K562 (cell line): Measurements from ENCODE around the gene ALG6. TPM values are rescaled to one million over a fixed set of nuclear protein-coding genes. Genes with fewer than 3 reads are reported as not detected.

Experiments
- ATAC-seq: fragments of 200-7000 bp; cut with Tn5 transposase; 3 replicates; pipeline ENCODE4 v1.9.1; 2020; ENCODE audit warnings: moderate library complexity
- BruUV-seq: library from RNA; stranded (reverse); fragments of 400-500 nt; replicated peaks from 2 replicates; lab custom pipeline; 2021; lab: Mats Ljungman, UMichigan
- CTCF ChIA-PET: fragments of 300-600 bp; formaldehyde crosslinking; extraction: SDS; loops from one replicate; lab custom pipeline; 2021; ENCODE audit warnings: low intra/inter-chr PET ratio; lab: Yijun Ruan, JAX
- POLR2A ChIA-PET: fragments of 300-600, 350-650 bp; sonication (Branson Sonifier 250); formaldehyde crosslinking; extraction: SDS; loops from one replicate; lab custom pipeline; 2021; ENCODE audit warnings: antibody characterized with exemption, inconsistent platforms; lab: Yijun Ruan, JAX
- DNase-seq, 4 experiments: peaks; one replicate each; pipeline versions ENCODE4 v3.0.0 to v3.0.0-alpha.2; 2011 to 2018; ENCODE audit warnings: low spot score in 3 of 4, mixed read lengths in 3 of 4; ENCODE audit errors: extremely low read depth in 1 of 4
- FAIRE-seq: peaks from 2 replicates; lab custom pipeline; 2011; peaks lifted over from hg19 to GRCh38; lab: Jason Lieb, UNC
- H2AFZ ChIP-seq: 2 replicates; pipeline ENCODE4 v1.6.0; 2011; ENCODE audit warnings: low read depth, low read length, control low read depth, inconsistent platforms
- H3K27ac ChIP-seq: fragments of 200-600 bp; 3 replicates; pipeline ENCODE4 v1.8.0; 2011; ENCODE audit warnings: low read depth, mild to moderate bottlenecking, control low read depth, inconsistent platforms, low read length, moderate library complexity, mixed read lengths; ENCODE audit errors: extremely low read depth
- H3K27me3 ChIP-seq, 2 experiments: fragments of 300-600 bp in 1 of 2; 2 replicates in 1 of 2; 3 replicates in 1 of 2; pipeline versions ENCODE4 v1.6.0 to v1.8.0; 2011; ENCODE audit warnings: inconsistent platforms in 2 of 2, low read length in 2 of 2, mild to moderate bottlenecking in 1 of 2, mixed read lengths in 1 of 2, moderate library complexity in 1 of 2; ENCODE audit not compliant: control insufficient read depth in 2 of 2, insufficient read depth in 2 of 2
- H3K36me3 ChIP-seq: fragments of 300-600 bp; 3 replicates; pipeline ENCODE4 v1.8.0; 2011; ENCODE audit warnings: mild to moderate bottlenecking, low read length, inconsistent platforms; ENCODE audit not compliant: control insufficient read depth, insufficient read depth
- H3K4me1 ChIP-seq, 2 experiments: fragments of 200-600 bp in 1 of 2; replicated peaks in 1 of 2; 2 replicates in 1 of 2; 3 replicates in 1 of 2; pipeline versions ENCODE4 v1.5.1 to v1.8.0; 2011; ENCODE audit warnings: inconsistent platforms in 2 of 2, low read length in 2 of 2, mild to moderate bottlenecking in 1 of 2, mixed read lengths in 1 of 2, moderate library complexity in 1 of 2; ENCODE audit not compliant: control insufficient read depth in 2 of 2, insufficient read depth in 2 of 2
- H3K4me2 ChIP-seq: 2 replicates; pipeline ENCODE4 v1.6.1; 2011; ENCODE audit warnings: low read length, control low read depth, inconsistent platforms, mixed read lengths; ENCODE audit not compliant: insufficient read depth
- H3K4me3 ChIP-seq: fragments of 200-600 bp; sonication (generic), shearing (Covaris generic); 2 replicates; pipeline ENCODE4 v1.5.1; 2016; ENCODE audit warnings: control low read depth, inconsistent platforms
- H3K79me2 ChIP-seq: fragments of 200-600 bp; 3 replicates; pipeline ENCODE4 v1.8.0; 2011; ENCODE audit warnings: low read length, inconsistent platforms; ENCODE audit not compliant: control insufficient read depth, insufficient read depth
- H3K9ac ChIP-seq, 2 experiments: 2 replicates each; pipeline versions ENCODE4 v1.6.0 to v1.6.1; 2011; ENCODE audit warnings: low read depth in 2 of 2, low read length in 2 of 2, control low read depth in 1 of 2, inconsistent platforms in 1 of 2, mild to moderate bottlenecking in 1 of 2, mixed read lengths in 1 of 2; ENCODE audit not compliant: insufficient read depth in 1 of 2
- H3K9me1 ChIP-seq: one replicate; pipeline ENCODE4 v1.6.0; 2011; ENCODE audit warnings: inconsistent platforms, mild to moderate bottlenecking, low read length, moderate library complexity; ENCODE audit not compliant: control insufficient read depth, insufficient read depth
- H3K9me3 ChIP-seq: replicated peaks from 2 replicates; pipeline ENCODE4 v1.5.1; 2011; ENCODE audit warnings: low read depth, low read length, inconsistent platforms; ENCODE audit not compliant: control insufficient read depth, insufficient read depth
- H4K20me1 ChIP-seq: replicated peaks from 2 replicates; pipeline ENCODE4 v1.6.1; 2011; ENCODE audit warnings: low read length, inconsistent platforms, mixed read lengths; ENCODE audit not compliant: control insufficient read depth, insufficient read depth
- ILF3 ChIP-seq: fragments of 450-650 bp; IDR thresholded peaks from 2 replicates; pipeline ENCODE4 v1.6.1; 2018; ENCODE audit warnings: antibody characterized with exemption, mild to moderate bottlenecking, moderate library complexity, borderline replicate concordance
- POLR3G ChIP-seq: IDR thresholded peaks from 2 replicates; pipeline ENCODE4 v1.6.1; 2011; ENCODE audit not compliant: insufficient read length, insufficient replicate concordance; ENCODE audit errors: extremely low read depth
- PTRF ChIP-seq: fragments of 450-650 bp; IDR thresholded peaks from 2 replicates; pipeline ENCODE4 v1.6.1; 2016; ENCODE audit warnings: mild to moderate bottlenecking, missing genetic modification characterization, missing compliant biosample characterization
- SMAD2 ChIP-seq: fragments of 150-350 bp; IDR thresholded peaks from 2 replicates; pipeline ENCODE4 v1.6.1; 2014; ENCODE audit warnings: low read depth, mild to moderate bottlenecking, low read length
- TCF7 ChIP-seq: sonication (generic); IDR thresholded peaks from 2 replicates; pipeline ENCODE4 v1.6.1; 2016; ENCODE audit warnings: antibody characterized with exemption, borderline replicate concordance
- ZC3H8 ChIP-seq: fragments of 450-650 bp; IDR thresholded peaks from 2 replicates; pipeline ENCODE4 v1.6.1; 2017
- WGBS: fragments of 100-300 bp; shearing (Covaris generic); methylation state at CpG from one replicate; pipeline ENCODE4 v1.1.6; 2016; ENCODE audit warnings: low coverage, mixed read lengths; ENCODE audit not compliant: insufficient coverage; ENCODE audit errors: missing lambda C conversion rate; 5-methylcytosine and 5-hydroxymethylcytosine counted together
- in situ Hi-C: fragments of 300-500 bp; cut with MboI; formaldehyde crosslinking; loops from 4 replicates; pipeline ENCODE4 v1.15.0; 2018; ENCODE audit warnings: inconsistent platforms, mixed read lengths
- intact Hi-C: fragments of 100-400 bp; cut with micrococcal nuclease; formaldehyde crosslinking; loops from 2 replicates; pipeline ENCODE4 v1.14.2; 2022
- polyA plus RNA-seq, 8 experiments: library from polyadenylated mRNA; depleted of rRNA in 4 of 8; stranded (reverse) in 5 of 8; unstranded in 3 of 8; fragments of >200 nt; fragmentation: Nextera tagmentation in 2 of 8; fragmentation: Illumina TruSeq in 1 of 8; extraction: Ambion mirVana in 2 of 8; extraction: Trizol in 1 of 8; gene quantifications; 2 replicates each; pipeline versions ENCODE4 v1.2.1 to v1.2.3, GENCODE V29; 2011 to 2014; ENCODE audit warnings: inconsistent platforms in 1 of 8, missing spikeins in 1 of 8
- total RNA-seq, 7 experiments: library from RNA; depleted of rRNA in 6 of 7; stranded (reverse); fragments of >200 nt in 6 of 7; fragmentation: Illumina TruSeq in 2 of 7; extraction: Trizol in 2 of 7; gene quantifications; 2 replicates each; pipeline versions ENCODE4 v1.2.1 to v1.2.3, GENCODE V29; 2011 to 2021; ENCODE audit warnings: low replicate concordance in 1 of 7
- TF ChIP-seq, protein P1 (sequence below): fragments of 200-600 bp; sonication (generic); IDR thresholded peaks from one replicate; pipeline ENCODE4 v1.6.1; 2012; ENCODE audit warnings: mild to moderate bottlenecking, low read depth, low read length, inconsistent platforms
- TF ChIP-seq, protein P2 (sequence below): fragments of 450-650 bp; formaldehyde crosslinking; IDR thresholded peaks from 2 replicates; pipeline ENCODE4 v1.4.0; 2020; ENCODE audit warnings: mild to moderate bottlenecking, moderate library complexity
- TF ChIP-seq, protein P3 (sequence below): fragments of 450-650 bp; IDR thresholded peaks from 2 replicates; pipeline ENCODE4 v1.6.1; 2018; ENCODE audit warnings: mild to moderate bottlenecking, low read depth; ENCODE audit not compliant: partially characterized antibody

The ALG6 gene
- total and polyA plus RNA-seq, 9 of the 15 experiments (the other 6 are each of a cell fraction or from before 2014, with no cell fraction given) = 14.6 to 35.7 (median 23.3) TPM

DNA sequence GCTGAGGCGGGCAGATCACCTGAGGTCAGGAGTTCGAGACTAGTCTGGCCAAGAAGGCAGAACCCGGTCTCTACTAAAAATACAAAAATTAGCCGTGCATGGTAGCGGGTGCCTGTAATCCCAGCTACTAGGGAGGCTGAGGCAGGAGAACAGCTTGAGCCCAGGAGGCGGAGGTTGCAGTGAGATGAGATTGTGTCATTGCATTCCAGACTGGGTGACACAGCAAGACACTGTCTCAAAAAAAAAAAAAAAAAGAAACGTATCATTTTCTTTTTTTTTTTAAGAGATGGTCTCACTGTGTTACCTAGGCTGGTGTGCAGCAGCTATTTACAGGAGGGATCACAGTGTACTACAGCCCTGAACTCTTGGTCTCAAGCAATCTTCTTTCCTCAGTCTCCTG lies 108.3 kb downstream of the ALG6 start:
- Histone ChIP-seq H3K9ac (no peak overlapping the region), H3K9me1 (no peaks in the 10 kb centered on the region), H3K4me1 (no peaks in the 10 kb centered on the region), H4K20me1 (no peaks in the 10 kb centered on the region), H3K27ac (no peak overlapping the region), H3K36me3 (peaks cover 23% of the 10 kb centered on the region; the same call in 1 of the 3 replicates), H2AFZ (no peak overlapping the region), H3K9me3 (no peaks in the 10 kb centered on the region), H3K27me3 (no peaks in the 10 kb centered on the region), H3K4me2 (no peak overlapping the region), H3K79me2 (no peaks in the 10 kb centered on the region), H3K4me3 (no peak overlapping the region)
- intact Hi-C loops = no loop called here
- CTCF ChIA-PET = no interaction called here
- FAIRE-seq = no peak
- 93% methylated on average over 6 of the region's 7 CpGs for WGBS
- no peak for ATAC-seq
- DNase-seq = no peak
- no TSS peak for BruUV-seq
- in situ Hi-C loops = no loop called here
- POLR2A ChIA-PET = no interaction called here
- TF ChIP-seq, protein P1, sequence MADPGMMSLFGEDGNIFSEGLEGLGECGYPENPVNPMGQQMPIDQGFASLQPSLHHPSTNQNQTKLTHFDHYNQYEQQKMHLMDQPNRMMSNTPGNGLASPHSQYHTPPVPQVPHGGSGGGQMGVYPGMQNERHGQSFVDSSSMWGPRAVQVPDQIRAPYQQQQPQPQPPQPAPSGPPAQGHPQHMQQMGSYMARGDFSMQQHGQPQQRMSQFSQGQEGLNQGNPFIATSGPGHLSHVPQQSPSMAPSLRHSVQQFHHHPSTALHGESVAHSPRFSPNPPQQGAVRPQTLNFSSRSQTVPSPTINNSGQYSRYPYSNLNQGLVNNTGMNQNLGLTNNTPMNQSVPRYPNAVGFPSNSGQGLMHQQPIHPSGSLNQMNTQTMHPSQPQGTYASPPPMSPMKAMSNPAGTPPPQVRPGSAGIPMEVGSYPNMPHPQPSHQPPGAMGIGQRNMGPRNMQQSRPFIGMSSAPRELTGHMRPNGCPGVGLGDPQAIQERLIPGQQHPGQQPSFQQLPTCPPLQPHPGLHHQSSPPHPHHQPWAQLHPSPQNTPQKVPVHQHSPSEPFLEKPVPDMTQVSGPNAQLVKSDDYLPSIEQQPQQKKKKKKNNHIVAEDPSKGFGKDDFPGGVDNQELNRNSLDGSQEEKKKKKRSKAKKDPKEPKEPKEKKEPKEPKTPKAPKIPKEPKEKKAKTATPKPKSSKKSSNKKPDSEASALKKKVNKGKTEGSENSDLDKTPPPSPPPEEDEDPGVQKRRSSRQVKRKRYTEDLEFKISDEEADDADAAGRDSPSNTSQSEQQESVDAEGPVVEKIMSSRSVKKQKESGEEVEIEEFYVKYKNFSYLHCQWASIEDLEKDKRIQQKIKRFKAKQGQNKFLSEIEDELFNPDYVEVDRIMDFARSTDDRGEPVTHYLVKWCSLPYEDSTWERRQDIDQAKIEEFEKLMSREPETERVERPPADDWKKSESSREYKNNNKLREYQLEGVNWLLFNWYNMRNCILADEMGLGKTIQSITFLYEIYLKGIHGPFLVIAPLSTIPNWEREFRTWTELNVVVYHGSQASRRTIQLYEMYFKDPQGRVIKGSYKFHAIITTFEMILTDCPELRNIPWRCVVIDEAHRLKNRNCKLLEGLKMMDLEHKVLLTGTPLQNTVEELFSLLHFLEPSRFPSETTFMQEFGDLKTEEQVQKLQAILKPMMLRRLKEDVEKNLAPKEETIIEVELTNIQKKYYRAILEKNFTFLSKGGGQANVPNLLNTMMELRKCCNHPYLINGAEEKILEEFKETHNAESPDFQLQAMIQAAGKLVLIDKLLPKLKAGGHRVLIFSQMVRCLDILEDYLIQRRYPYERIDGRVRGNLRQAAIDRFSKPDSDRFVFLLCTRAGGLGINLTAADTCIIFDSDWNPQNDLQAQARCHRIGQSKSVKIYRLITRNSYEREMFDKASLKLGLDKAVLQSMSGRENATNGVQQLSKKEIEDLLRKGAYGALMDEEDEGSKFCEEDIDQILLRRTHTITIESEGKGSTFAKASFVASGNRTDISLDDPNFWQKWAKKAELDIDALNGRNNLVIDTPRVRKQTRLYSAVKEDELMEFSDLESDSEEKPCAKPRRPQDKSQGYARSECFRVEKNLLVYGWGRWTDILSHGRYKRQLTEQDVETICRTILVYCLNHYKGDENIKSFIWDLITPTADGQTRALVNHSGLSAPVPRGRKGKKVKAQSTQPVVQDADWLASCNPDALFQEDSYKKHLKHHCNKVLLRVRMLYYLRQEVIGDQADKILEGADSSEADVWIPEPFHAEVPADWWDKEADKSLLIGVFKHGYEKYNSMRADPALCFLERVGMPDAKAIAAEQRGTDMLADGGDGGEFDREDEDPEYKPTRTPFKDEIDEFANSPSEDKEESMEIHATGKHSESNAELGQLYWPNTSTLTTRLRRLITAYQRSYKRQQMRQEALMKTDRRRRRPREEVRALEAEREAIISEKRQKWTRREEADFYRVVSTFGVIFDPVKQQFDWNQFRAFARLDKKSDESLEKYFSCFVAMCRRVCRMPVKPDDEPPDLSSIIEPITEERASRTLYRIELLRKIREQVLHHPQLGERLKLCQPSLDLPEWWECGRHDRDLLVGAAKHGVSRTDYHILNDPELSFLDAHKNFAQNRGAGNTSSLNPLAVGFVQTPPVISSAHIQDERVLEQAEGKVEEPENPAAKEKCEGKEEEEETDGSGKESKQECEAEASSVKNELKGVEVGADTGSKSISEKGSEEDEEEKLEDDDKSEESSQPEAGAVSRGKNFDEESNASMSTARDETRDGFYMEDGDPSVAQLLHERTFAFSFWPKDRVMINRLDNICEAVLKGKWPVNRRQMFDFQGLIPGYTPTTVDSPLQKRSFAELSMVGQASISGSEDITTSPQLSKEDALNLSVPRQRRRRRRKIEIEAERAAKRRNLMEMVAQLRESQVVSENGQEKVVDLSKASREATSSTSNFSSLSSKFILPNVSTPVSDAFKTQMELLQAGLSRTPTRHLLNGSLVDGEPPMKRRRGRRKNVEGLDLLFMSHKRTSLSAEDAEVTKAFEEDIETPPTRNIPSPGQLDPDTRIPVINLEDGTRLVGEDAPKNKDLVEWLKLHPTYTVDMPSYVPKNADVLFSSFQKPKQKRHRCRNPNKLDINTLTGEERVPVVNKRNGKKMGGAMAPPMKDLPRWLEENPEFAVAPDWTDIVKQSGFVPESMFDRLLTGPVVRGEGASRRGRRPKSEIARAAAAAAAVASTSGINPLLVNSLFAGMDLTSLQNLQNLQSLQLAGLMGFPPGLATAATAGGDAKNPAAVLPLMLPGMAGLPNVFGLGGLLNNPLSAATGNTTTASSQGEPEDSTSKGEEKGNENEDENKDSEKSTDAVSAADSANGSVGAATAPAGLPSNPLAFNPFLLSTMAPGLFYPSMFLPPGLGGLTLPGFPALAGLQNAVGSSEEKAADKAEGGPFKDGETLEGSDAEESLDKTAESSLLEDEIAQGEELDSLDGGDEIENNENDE = no peak
- TF ChIP-seq ZC3H8 = no peak
- no peak for TF ChIP-seq PTRF (tag)
- TF ChIP-seq, protein P2, sequence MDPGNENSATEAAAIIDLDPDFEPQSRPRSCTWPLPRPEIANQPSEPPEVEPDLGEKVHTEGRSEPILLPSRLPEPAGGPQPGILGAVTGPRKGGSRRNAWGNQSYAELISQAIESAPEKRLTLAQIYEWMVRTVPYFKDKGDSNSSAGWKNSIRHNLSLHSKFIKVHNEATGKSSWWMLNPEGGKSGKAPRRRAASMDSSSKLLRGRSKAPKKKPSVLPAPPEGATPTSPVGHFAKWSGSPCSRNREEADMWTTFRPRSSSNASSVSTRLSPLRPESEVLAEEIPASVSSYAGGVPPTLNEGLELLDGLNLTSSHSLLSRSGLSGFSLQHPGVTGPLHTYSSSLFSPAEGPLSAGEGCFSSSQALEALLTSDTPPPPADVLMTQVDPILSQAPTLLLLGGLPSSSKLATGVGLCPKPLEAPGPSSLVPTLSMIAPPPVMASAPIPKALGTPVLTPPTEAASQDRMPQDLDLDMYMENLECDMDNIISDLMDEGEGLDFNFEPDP (CRISPR knock-in tag) = no peak
- TF ChIP-seq TCF7 = no peak
- TF ChIP-seq, protein P3, sequence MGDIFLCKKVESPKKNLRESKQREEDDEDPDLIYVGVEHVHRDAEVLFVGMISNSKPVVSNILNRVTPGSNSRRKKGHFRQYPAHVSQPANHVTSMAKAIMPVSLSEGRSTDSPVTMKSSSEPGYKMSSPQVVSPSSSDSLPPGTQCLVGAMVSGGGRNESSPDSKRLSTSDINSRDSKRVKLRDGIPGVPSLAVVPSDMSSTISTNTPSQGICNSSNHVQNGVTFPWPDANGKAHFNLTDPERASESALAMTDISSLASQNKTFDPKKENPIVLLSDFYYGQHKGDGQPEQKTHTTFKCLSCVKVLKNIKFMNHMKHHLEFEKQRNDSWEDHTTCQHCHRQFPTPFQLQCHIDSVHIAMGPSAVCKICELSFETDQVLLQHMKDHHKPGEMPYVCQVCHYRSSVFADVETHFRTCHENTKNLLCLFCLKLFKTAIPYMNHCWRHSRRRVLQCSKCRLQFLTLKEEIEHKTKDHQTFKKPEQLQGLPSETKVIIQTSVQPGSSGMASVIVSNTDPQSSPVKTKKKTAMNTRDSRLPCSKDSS = no peak
- no peak for TF ChIP-seq ILF3
- no peak for TF ChIP-seq POLR3G
- no peak for TF ChIP-seq SMAD2
